ENCODE measurements around the gene HTT. TPM values are rescaled to one million over a fixed set of nuclear protein-coding genes. Genes with fewer than 3 reads are reported as not detected.

HTT gene
- polyA plus RNA-seq, 2 of the 4 experiments (the other 2 are of a cell fraction), result 14.5 to 16.9 TPM

DNA sequence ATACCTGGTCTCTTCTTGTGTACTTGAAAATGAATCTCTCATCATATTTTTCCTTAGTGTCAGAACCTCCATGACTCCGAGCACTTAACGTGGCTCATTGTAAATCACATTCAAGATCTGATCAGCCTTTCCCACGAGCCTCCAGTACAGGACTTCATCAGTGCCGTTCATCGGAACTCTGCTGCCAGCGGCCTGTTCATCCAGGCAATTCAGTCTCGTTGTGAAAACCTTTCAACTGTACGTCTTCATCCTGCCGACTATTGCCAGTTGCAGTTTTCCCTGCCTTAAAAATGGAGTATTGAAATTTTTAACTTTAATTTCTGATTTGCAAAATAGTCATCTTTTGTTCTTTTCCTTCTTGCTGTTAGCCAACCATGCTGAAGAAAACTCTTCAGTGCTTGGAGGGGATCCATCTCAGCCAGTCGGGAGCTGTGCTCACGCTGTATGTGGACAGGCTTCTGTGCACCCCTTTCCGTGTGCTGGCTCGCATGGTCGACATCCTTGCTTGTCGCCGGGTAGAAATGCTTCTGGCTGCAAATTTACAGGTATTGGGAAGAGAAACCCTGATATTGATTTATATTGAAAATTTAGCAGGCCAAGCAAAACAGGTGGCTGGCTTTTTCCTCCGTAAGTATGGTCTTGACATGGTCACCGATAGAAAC is 132.1 kb downstream of the HTT start:
- H3K4me1 ChIP-seq, result no peaks in the 10 kb centered on the region
- FAIRE-seq, result no peak
- no peak for TF ChIP-seq HEYL (CRISPR knock-in tag; IDR thresholded peaks at IDR 0.05)
- TF ChIP-seq, protein P1, sequence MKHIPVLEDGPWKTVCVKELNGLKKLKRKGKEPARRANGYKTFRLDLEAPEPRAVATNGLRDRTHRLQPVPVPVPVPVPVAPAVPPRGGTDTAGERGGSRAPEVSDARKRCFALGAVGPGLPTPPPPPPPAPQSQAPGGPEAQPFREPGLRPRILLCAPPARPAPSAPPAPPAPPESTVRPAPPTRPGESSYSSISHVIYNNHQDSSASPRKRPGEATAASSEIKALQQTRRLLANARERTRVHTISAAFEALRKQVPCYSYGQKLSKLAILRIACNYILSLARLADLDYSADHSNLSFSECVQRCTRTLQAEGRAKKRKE (CRISPR knock-in tag; IDR thresholded peaks at IDR 0.05; ENCODE audit: low read depth), result no peak
- no peak for TF ChIP-seq CBX8 (IDR thresholded peaks at IDR 0.05)
- H3K4me2 ChIP-seq, result no peak overlapping the region
- 93% methylated on average over 17 of the region's 18 CpGs for WGBS (ENCODE audit: missing lambda C conversion rate)
- DNase-seq (ENCODE audit: low read depth in 1 of 2, low spot score in 1 of 2), result no peak
- no peak overlapping the region for H3K4me3 ChIP-seq
- CTCF ChIA-PET, result no interaction called here
- POLR2A ChIA-PET, result no interaction called here
- no peak overlapping the region for H3K27ac ChIP-seq
- ATAC-seq, result no peak
- H3K9me3 ChIP-seq, result no peaks in the 10 kb centered on the region

DNA sequence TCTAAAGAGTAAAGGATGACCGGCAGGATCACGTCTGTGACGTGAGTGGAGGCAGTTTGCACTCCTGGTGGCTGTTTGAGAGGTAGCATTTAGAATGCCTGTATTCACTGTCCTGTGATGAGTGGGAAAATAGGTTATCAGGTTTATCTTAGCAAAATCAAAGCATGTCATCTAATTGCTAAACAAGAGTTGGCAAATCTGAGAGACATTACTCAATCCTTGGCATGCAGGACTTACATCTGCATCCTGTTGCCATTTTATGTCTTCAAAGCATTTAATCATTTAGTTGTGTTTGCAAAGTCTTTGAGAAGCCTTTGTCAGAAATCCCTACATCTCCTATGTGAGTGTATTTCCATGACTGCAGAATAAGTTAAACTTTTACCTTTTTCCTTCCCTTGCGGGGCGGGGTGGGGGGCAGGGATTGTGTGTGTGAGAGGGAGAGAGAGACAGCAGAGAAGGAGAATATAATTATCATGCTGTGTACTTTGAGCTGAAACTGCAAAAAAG is 133.1 kb downstream of the HTT start:
- DNase-seq (ENCODE audit: low read depth in 1 of 2, low spot score in 1 of 2), result no peak
- POLR2A ChIA-PET, result no interaction called here
- Histone ChIP-seq H3K4me1 (no peaks in the 10 kb centered on the region), H3K27ac (no peak overlapping the region), H3K4me2 (no peak overlapping the region), H3K9me3 (no peaks in the 10 kb centered on the region), H3K4me3 (no peak overlapping the region)
- no peak for FAIRE-seq
- 89% methylated on average over 5 of the region's 5 CpGs for WGBS (ENCODE audit: missing lambda C conversion rate)
- TF ChIP-seq KDM1A (IDR thresholded peaks at IDR 0.05; ENCODE audit: low read depth), result no peak
- CTCF ChIA-PET, result no interaction called here
- ATAC-seq, result no peak

DNA sequence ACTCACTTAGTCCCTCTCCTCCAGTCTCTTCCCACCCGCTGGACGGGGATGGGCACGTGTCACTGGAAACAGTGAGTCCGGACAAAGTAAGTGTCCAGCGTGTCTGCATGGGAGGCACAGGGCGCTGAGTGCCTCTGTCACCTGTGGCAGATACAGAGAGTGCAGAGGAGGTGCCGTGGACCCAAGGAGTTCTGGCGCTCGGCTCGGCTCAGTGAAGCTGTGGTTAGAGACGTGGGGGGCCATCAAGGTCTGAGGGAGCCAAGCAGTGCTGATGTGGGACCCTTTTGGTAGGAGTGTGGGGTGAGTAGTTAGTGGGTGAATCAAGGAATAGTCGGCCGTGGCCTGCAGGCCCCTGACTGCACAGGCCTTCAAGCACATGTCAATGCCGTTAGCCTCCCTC is 134.3 kb downstream of the HTT start:
- ChIA-PET CTCF (interaction anchor here (1.0 to 2.0 kb wide), 2 partner anchors 10 to 15 kb away, joined by 3 to 4 read pairs; no protein-coding TSS in a partner anchor), POLR2A (no interaction called here)
- no peak overlapping the region for H3K4me3 ChIP-seq
- TF ChIP-seq PBX3 (IDR thresholded peaks at IDR 0.05) (no peak), MAX (IDR thresholded peaks at IDR 0.05) (no peak), HES2 (IDR thresholded peaks at IDR 0.05) (no peak), FOXS1 (CRISPR knock-in tag; IDR thresholded peaks at IDR 0.05) (no peak), CHD2 (IDR thresholded peaks at IDR 0.05; ENCODE audit: low read length, partially characterized antibody) (no peak), FOSB (CRISPR knock-in tag; IDR thresholded peaks at IDR 0.05) (no peak), CBX2 (IDR thresholded peaks at IDR 0.05; ENCODE audit: borderline replicate concordance, low read depth) (no peak), REST (IDR thresholded peaks at IDR 0.05) (no peak), POLR2AphosphoS2 (conservative IDR thresholded peaks at IDR 0.05; ENCODE audit: low read length) (no peak), JUNB (IDR thresholded peaks at IDR 0.05) (no peak), CEBPB (IDR thresholded peaks at IDR 0.05) (no peak), ZC3H11A (IDR thresholded peaks at IDR 0.05) (no peak), MYC (IDR thresholded peaks at IDR 0.05; ENCODE audit: borderline replicate concordance, low read length) (no peak), KDM5A (IDR thresholded peaks at IDR 0.05) (no peak), JUN (IDR thresholded peaks at IDR 0.05) (no peak), EHMT2 (IDR thresholded peaks at IDR 0.05; ENCODE audit: low read depth) (no peak), TP53 (CRISPR knock-in tag; IDR thresholded peaks at IDR 0.05) (no peak), EHF (CRISPR knock-in tag; IDR thresholded peaks at IDR 0.05) (no peak), PHF8 (IDR thresholded peaks at IDR 0.05; ENCODE audit: borderline replicate concordance, low read depth) (no peak)
- TF ChIP-seq, protein P2, sequence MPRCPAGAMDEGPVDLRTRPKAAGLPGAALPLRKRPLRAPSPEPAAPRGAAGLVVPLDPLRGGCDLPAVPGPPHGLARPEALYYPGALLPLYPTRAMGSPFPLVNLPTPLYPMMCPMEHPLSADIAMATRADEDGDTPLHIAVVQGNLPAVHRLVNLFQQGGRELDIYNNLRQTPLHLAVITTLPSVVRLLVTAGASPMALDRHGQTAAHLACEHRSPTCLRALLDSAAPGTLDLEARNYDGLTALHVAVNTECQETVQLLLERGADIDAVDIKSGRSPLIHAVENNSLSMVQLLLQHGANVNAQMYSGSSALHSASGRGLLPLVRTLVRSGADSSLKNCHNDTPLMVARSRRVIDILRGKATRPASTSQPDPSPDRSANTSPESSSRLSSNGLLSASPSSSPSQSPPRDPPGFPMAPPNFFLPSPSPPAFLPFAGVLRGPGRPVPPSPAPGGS (IDR thresholded peaks at IDR 0.05), result no peak
- no peaks in the 10 kb centered on the region for H3K4me1 ChIP-seq
- WGBS (ENCODE audit: missing lambda C conversion rate), result 98% methylated on average over 14 of the region's 14 CpGs
- no peak overlapping the region for H3K27ac ChIP-seq
- H3K4me2 ChIP-seq, result no peak overlapping the region
- FAIRE-seq (no peak), DNase-seq (ENCODE audit: low read depth in 1 of 2, low spot score in 1 of 2) (no peak), ATAC-seq (no peak)
- no peaks in the 10 kb centered on the region for H3K9me3 ChIP-seq
